Karpas-422 (cell line): ENCODE measurements around the gene FN1. TPM values are rescaled to one million over a fixed set of nuclear protein-coding genes. Genes with fewer than 3 reads are reported as not detected.

Source experiments
- DNase-seq: peaks from one replicate; pipeline ENCODE4 v3.0.0-alpha.2; 2015
- H2AFZ ChIP-seq: fragments of 200-600 bp; sonication (generic); 2 replicates; pipeline ENCODE4 v1.6.1; 2014; ENCODE audit warnings: antibody characterized with exemption, low read length, mixed read lengths
- H3K27ac ChIP-seq: fragments of 200-600 bp; sonication (generic); 2 replicates; pipeline ENCODE4 v1.5.1; 2014; ENCODE audit warnings: mild to moderate bottlenecking, low read length, moderate library complexity
- H3K27me3 ChIP-seq: fragments of 200-600 bp; sonication (generic); 2 replicates; pipeline ENCODE4 v1.6.1; 2014; ENCODE audit warnings: low read length, mixed read lengths
- H3K36me3 ChIP-seq: fragments of 200-600 bp; sonication (generic); 2 replicates; pipeline ENCODE4 v1.6.1; 2014; ENCODE audit warnings: low read length, mixed read lengths; ENCODE audit not compliant: insufficient read depth
- H3K4me1 ChIP-seq: fragments of 200-600 bp; sonication (generic); 2 replicates; pipeline ENCODE4 v1.6.1; 2014; ENCODE audit warnings: mild to moderate bottlenecking, low read length, mixed read lengths
- H3K4me2 ChIP-seq: fragments of 200-600 bp; sonication (generic); 2 replicates; pipeline ENCODE4 v1.6.1; 2014; ENCODE audit warnings: low read length, low read depth, mild to moderate bottlenecking; ENCODE audit not compliant: poor library complexity, severe bottlenecking
- H3K4me3 ChIP-seq: fragments of 200-600 bp; sonication (generic); 2 replicates; pipeline ENCODE4 v1.5.1; 2014; ENCODE audit warnings: mild to moderate bottlenecking, antibody characterized with exemption, low read length, mixed read lengths
- H3K79me2 ChIP-seq: fragments of 200-600 bp; sonication (generic); 2 replicates; pipeline ENCODE4 v1.6.1; 2014; ENCODE audit warnings: mild to moderate bottlenecking, low read length, mixed read lengths
- H3K9ac ChIP-seq: fragments of 200-600 bp; sonication (generic); 2 replicates; pipeline ENCODE4 v1.6.0; 2014; ENCODE audit warnings: low read length
- H3K9me2 ChIP-seq: fragments of 200-600 bp; sonication (generic), shearing (Covaris generic); replicated peaks from 2 replicates; pipeline ENCODE4 v1.6.0; 2014; ENCODE audit warnings: mild to moderate bottlenecking, low read length, moderate library complexity; ENCODE audit not compliant: insufficient read depth
- H3K9me3 ChIP-seq: fragments of 300-700, 200-600 bp; sonication (generic); 2 replicates; pipeline ENCODE4 v1.6.1; 2014; ENCODE audit warnings: low read length, mixed read lengths
- H4K20me1 ChIP-seq: fragments of 200-600 bp; sonication (generic); 2 replicates; pipeline ENCODE4 v1.6.1; 2014; ENCODE audit warnings: mild to moderate bottlenecking, antibody characterized with exemption, low read length, low read depth; ENCODE audit not compliant: insufficient read depth
- total RNA-seq: library from RNA; depleted of rRNA; stranded (reverse); fragments of >200 nt; shearing (Covaris generic); gene quantifications from 2 replicates; pipeline ENCODE4 v1.2.3, GENCODE V29; 2014; ENCODE audit warnings: low replicate concordance

The FN1 gene
- total RNA-seq, 1 experiment from 2014 or later, result 0.67 TPM

DNA sequence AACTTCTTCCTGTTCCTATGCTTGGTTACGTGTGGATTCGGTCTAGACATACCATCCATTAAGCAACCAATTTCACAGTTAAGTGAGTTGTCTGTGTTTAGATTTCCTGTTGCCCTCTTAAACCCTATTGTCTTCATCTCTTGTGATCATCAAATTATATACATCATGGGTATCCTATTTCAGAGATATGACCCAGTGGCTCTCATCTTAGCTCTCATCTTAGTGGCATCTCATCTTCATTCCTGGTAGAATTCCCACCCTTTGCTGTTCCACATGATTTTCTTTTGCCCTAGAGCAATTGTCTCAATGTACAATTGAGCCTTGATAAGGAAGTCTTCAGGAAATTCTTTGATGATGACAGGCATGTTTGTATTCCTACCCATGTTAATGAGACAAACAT is 29.4 kb upstream of the FN1 start:
- H3K27ac ChIP-seq, result no peak overlapping the region
- H3K4me2 ChIP-seq, result no peak overlapping the region
- H3K4me3 ChIP-seq, result no peak overlapping the region
- H3K79me2 ChIP-seq, result no peaks in the 10 kb centered on the region
- H3K9me2 ChIP-seq, result no peaks in the 10 kb centered on the region
- H3K4me1 ChIP-seq, result no peaks in the 10 kb centered on the region
- H2AFZ ChIP-seq, result no peak overlapping the region
- DNase-seq, result no peak
- H4K20me1 ChIP-seq, result no peaks in the 10 kb centered on the region
- H3K9me3 ChIP-seq, result no peaks in the 10 kb centered on the region
- H3K9ac ChIP-seq, result no peak overlapping the region
- H3K36me3 ChIP-seq, result no peaks in the 10 kb centered on the region
- no peaks in the 10 kb centered on the region for H3K27me3 ChIP-seq

- H2AFZ ChIP-seq, result no peak overlapping the region
- H3K9ac ChIP-seq, result no peak overlapping the region
- H3K27ac ChIP-seq, result no peak overlapping the region
- H3K27me3 ChIP-seq, result no peaks in the 10 kb centered on the region
- no peak overlapping the region for H3K4me3 ChIP-seq
- no peak for DNase-seq
- H4K20me1 ChIP-seq, result no peaks in the 10 kb centered on the region
- no peaks in the 10 kb centered on the region for H3K79me2 ChIP-seq
- no peaks in the 10 kb centered on the region for H3K9me3 ChIP-seq
- no peak overlapping the region for H3K4me2 ChIP-seq
- H3K4me1 ChIP-seq, result no peaks in the 10 kb centered on the region
- no peaks in the 10 kb centered on the region for H3K36me3 ChIP-seq
- H3K9me2 ChIP-seq, result no peaks in the 10 kb centered on the region
Measured at GRCh38 chr2:215461836-215462532, 26.1 kb upstream of the FN1 start.

DNA sequence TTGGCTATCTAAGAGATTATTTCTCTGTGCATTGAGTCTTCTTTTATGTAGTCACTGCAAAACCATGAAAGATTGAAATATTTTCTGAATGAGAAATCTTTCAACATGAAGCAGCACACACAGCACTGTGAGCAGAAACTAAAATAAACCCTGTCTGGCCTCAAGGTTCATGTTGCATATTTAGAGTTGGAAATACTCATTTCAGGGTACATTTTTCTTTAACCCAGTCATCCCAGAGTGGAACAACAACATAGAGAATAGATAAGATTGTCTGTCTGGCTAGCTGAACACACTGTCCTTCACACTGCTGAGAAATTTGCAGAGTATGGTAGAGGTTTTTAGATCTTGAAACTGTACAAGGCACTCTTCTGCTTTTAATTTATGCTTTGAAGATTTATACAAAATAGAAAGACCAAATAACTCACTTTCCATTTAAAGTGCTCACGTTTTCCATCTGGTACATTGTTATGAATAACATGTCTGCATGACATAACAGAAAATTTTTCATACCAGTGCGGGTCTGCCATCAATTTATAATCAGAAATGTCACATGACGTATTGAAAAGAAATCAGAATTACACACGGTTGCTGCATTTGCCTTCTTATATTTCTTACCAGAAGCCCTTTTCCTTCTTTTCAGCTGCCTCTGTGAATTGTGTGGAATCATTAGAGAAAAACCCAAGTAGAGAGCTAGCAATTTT is 25.0 kb upstream of the FN1 start:
- Histone ChIP-seq H3K9ac (no peak overlapping the region), H3K9me3 (no peaks in the 10 kb centered on the region), H3K27ac (no peak overlapping the region), H3K4me3 (no peak overlapping the region), H3K4me2 (no peak overlapping the region), H3K79me2 (no peaks in the 10 kb centered on the region), H3K27me3 (no peaks in the 10 kb centered on the region), H3K9me2 (no peaks in the 10 kb centered on the region), H2AFZ (no peak overlapping the region), H3K36me3 (no peaks in the 10 kb centered on the region), H4K20me1 (no peaks in the 10 kb centered on the region), H3K4me1 (no peaks in the 10 kb centered on the region)
- no peak for DNase-seq

DNA sequence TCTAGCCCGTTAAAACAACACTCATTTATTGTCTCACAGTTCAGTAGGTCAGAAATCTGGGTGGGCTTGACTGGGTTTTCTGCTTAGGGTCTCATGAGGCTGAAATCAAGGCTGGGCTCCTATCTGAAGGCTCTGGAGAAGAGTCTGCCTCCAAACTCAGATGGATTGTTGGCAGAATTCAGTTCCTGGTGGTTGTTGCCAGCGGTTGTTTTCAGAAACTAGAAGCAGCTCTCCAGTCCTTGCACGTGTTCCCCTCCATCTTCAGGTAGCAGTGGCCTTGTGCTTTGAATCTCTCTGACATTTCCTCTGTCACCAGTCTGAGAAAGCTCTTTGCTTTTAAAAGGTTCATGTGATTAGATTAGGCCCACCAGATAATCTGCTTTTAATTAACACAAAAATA is 20.1 kb upstream of the FN1 start:
- Histone ChIP-seq H4K20me1 (no peaks in the 10 kb centered on the region), H2AFZ (peak overlapping the region; percentile 5; the same call in 1 of the 2 replicates), H3K9me2 (no peaks in the 10 kb centered on the region), H3K9ac (no peak overlapping the region), H3K4me2 (no peak overlapping the region), H3K9me3 (no peaks in the 10 kb centered on the region), H3K27ac (no peak overlapping the region), H3K4me1 (no peaks in the 10 kb centered on the region), H3K4me3 (no peak overlapping the region), H3K27me3 (no peaks in the 10 kb centered on the region), H3K79me2 (no peaks in the 10 kb centered on the region), H3K36me3 (no peaks in the 10 kb centered on the region)
- DNase-seq, result no peak

DNA sequence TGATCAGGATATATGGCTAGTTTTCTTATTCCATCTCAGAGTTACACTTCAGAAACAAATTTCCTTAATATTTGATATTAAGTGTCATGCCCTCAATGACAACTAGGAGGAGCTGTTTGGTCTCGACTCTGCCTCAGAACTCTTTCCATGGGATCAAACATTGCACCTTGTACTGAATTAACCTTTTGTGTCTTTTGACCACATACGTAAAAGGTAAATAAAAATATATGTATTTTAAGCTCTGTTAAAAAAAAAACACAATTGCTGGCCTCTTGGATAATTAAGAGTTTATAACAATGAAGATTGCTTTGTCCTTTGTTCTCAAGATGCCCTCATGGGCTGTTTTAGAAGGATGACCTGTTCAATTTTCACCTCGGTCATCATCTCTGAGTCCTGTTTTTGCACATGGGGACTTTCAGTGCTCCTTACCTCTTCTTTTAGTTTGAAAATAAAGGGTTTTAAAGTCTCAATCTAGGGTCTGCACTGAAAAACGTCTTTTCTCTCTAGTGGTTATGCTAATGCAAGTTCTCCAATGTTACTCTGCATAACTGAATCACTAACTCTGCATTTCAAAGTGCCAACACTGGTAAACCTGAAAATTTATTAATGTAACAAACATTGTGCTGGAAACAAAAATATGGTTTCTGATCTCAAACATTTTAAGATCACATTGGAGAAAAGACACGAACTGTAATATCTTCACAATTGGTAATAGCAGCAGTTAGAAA is 18.8 kb upstream of the FN1 start:
- no peaks in the 10 kb centered on the region for H3K79me2 ChIP-seq
- H3K9me3 ChIP-seq, result no peaks in the 10 kb centered on the region
- H3K36me3 ChIP-seq, result no peaks in the 10 kb centered on the region
- no peak overlapping the region for H3K4me3 ChIP-seq
- no peaks in the 10 kb centered on the region for H3K27me3 ChIP-seq
- no peak overlapping the region for H3K4me2 ChIP-seq
- no peak overlapping the region for H3K27ac ChIP-seq
- no peak overlapping the region for H3K9ac ChIP-seq
- H3K9me2 ChIP-seq, result no peaks in the 10 kb centered on the region
- no peaks in the 10 kb centered on the region for H3K4me1 ChIP-seq
- no peak overlapping the region for H2AFZ ChIP-seq
- H4K20me1 ChIP-seq, result no peaks in the 10 kb centered on the region
- DNase-seq, result peak; percentile 72

GRCh38 chr2:215452725-215453124 is 16.9 kb upstream of the FN1 start:
- Histone ChIP-seq H3K79me2 (no peaks in the 10 kb centered on the region), H3K36me3 (no peaks in the 10 kb centered on the region), H3K9me3 (no peaks in the 10 kb centered on the region), H3K4me3 (no peak overlapping the region), H3K4me1 (no peaks in the 10 kb centered on the region), H4K20me1 (no peaks in the 10 kb centered on the region), H3K27ac (no peak overlapping the region), H3K27me3 (no peaks in the 10 kb centered on the region), H3K9me2 (no peaks in the 10 kb centered on the region), H2AFZ (no peak overlapping the region), H3K4me2 (no peak overlapping the region), H3K9ac (no peak overlapping the region)
- DNase-seq, result peak; percentile 48

DNA sequence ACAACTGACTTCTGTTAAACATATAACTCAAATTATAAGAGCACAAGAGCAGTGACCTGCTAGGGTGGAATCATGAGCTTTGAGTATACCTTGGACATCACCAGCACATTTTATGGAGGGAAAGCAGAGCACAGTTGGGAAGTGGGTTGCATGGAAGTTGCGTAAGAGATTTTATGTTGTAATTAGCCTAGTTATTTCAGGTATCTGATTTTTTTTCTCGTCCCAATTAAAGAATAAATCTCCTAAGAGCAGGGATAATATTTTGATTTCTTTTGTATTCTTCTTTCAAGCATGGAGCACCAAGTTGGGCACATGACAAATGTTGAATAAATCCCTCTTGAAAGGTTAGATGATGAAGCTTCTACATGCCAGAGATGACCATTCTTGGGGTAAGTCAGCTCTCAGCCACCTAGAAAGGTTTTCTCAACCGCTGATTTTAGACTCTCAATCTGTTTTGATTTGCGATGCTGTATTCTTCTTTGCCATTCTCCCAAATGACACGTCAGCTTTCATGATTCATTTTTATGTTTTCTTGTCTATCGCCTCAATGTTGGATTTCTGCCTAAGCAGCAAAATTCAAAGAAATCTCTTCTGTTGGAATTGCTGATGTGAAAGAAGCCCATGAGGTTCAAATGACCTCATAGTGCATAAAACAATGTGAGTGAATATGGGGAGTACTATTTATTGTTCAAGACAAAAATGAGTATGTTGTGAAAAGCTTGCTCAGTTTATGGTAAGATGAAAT is 15.3 kb upstream of the FN1 start:
- Histone ChIP-seq H4K20me1 (no peaks in the 10 kb centered on the region), H3K36me3 (no peaks in the 10 kb centered on the region), H3K27ac (no peak overlapping the region), H3K4me1 (no peaks in the 10 kb centered on the region), H3K9ac (no peak overlapping the region), H3K9me2 (no peaks in the 10 kb centered on the region), H3K4me2 (no peak overlapping the region), H3K79me2 (no peaks in the 10 kb centered on the region), H3K9me3 (no peaks in the 10 kb centered on the region), H2AFZ (no peak overlapping the region), H3K27me3 (no peaks in the 10 kb centered on the region), H3K4me3 (no peak overlapping the region)
- DNase-seq, result no peak
